Measurements from ENCODE around the gene RIC8B.

RIC8B gene

GRCh38 chr12:106769546-106769945 lies 4.9 kb upstream of the RIC8B start:
- TF ChIP-seq CTCF (IDR thresholded peaks at IDR 0.05; ENCODE audit: low read depth, low read length): no peak
- no peak for DNase-seq (ENCODE audit: extremely low read depth, low read depth)

- no peak for DNase-seq (ENCODE audit: extremely low read depth, low read depth)
- no peak for TF ChIP-seq CTCF (IDR thresholded peaks at IDR 0.05; ENCODE audit: low read depth, low read length)
Measured at GRCh38 chr12:106771425-106771824, 3.1 kb upstream of the RIC8B start.

- no peak for DNase-seq (ENCODE audit: extremely low read depth, low read depth)
- no peak for TF ChIP-seq CTCF (IDR thresholded peaks at IDR 0.05; ENCODE audit: low read depth, low read length)
Measured at GRCh38 chr12:106773286-106774004, 1.0 kb upstream of the RIC8B start.

- TF ChIP-seq CTCF (IDR thresholded peaks at IDR 0.05; ENCODE audit: low read depth, low read length): no peak
- DNase-seq (ENCODE audit: extremely low read depth, low read depth): no peak
Measured at GRCh38 chr12:106774808-106775524, 484 bp downstream of the RIC8B start.

GRCh38 chr12:106776897-106777296 lies 2.4 kb downstream of the RIC8B start:
- DNase-seq (ENCODE audit: extremely low read depth, low read depth): no peak
- TF ChIP-seq CTCF (IDR thresholded peaks at IDR 0.05; ENCODE audit: low read depth, low read length): no peak

GRCh38 chr12:106780010-106780631 lies 5.6 kb downstream of the RIC8B start:
- TF ChIP-seq CTCF (IDR thresholded peaks at IDR 0.05; ENCODE audit: low read depth, low read length): no peak
- no peak for DNase-seq (ENCODE audit: extremely low read depth, low read depth)

- DNase-seq (ENCODE audit: extremely low read depth, low read depth): no peak
- TF ChIP-seq CTCF (IDR thresholded peaks at IDR 0.05; ENCODE audit: low read depth, low read length): no peak
Measured at GRCh38 chr12:106782619-106783018, 8.1 kb downstream of the RIC8B start.
